ENCODE data around the gene ZNRD2.
A peak's percentile ranks its signal among the peaks of the same experiment; 100 is the strongest.

The ZNRD2 gene

GRCh38 chr11:65573391-65574079 lies 3.3 kb downstream of the ZNRD2 start:
- no peak for DNase-seq (ENCODE audit: low read depth)

- DNase-seq (ENCODE audit: low read depth) = peak; percentile 81
Observed at GRCh38 chr11:65574109-65574810, 4.0 kb downstream of the ZNRD2 start.

GRCh38 chr11:65574811-65575567 lies 4.7 kb downstream of the ZNRD2 start:
- no peak for DNase-seq (ENCODE audit: low read depth)

- DNase-seq (ENCODE audit: low read depth) = peak; percentile 49
Observed at GRCh38 chr11:65575568-65576231, 5.4 kb downstream of the ZNRD2 start, which contains the start of gene EHBP1L1. Gene EHBP1L1 (plus strand): TSS chr11:65576053. CDS start chr11:65576303, 250 bp downstream.

- no peak for DNase-seq (ENCODE audit: low read depth)
Observed at GRCh38 chr11:65576232-65576866, 6.1 kb downstream of the ZNRD2 start.

GRCh38 chr11:65576867-65577755 lies 6.8 kb downstream of the ZNRD2 start:
- DNase-seq (ENCODE audit: low read depth) = no peak

- DNase-seq (ENCODE audit: low read depth) = no peak
Observed at GRCh38 chr11:65577756-65578109, 7.5 kb downstream of the ZNRD2 start.

GRCh38 chr11:65578134-65578533 lies 7.9 kb downstream of the ZNRD2 start:
- no peak for DNase-seq (ENCODE audit: low read depth)

GRCh38 chr11:65578667-65579066 lies 8.4 kb downstream of the ZNRD2 start:
- DNase-seq (ENCODE audit: low read depth) = no peak

GRCh38 chr11:65579291-65579690 lies 9.0 kb downstream of the ZNRD2 start:
- no peak for DNase-seq (ENCODE audit: low read depth)

- DNase-seq (ENCODE audit: low read depth) = no peak
Observed at GRCh38 chr11:65580031-65580692, 9.9 kb downstream of the ZNRD2 start.

- no peak for DNase-seq (ENCODE audit: low read depth)
Observed at GRCh38 chr11:65580756-65581155, 10.5 kb downstream of the ZNRD2 start.

GRCh38 chr11:65581928-65582327 lies 11.7 kb downstream of the ZNRD2 start:
- DNase-seq (ENCODE audit: low read depth) = no peak

- no peak for DNase-seq (ENCODE audit: low read depth)
Observed at GRCh38 chr11:65583589-65583988, 13.3 kb downstream of the ZNRD2 start.

- DNase-seq (ENCODE audit: low read depth) = no peak
Observed at GRCh38 chr11:65584106-65584505, 13.8 kb downstream of the ZNRD2 start.

- no peak for DNase-seq (ENCODE audit: low read depth)
Observed at GRCh38 chr11:65584723-65585171, 14.5 kb downstream of the ZNRD2 start.

GRCh38 chr11:65585396-65586246 lies 15.3 kb downstream of the ZNRD2 start:
- no peak for DNase-seq (ENCODE audit: low read depth)

- no peak for DNase-seq (ENCODE audit: low read depth)
Observed at GRCh38 chr11:65586247-65586630, 16.0 kb downstream of the ZNRD2 start.

GRCh38 chr11:65586676-65587075 lies 16.4 kb downstream of the ZNRD2 start:
- DNase-seq (ENCODE audit: low read depth) = no peak

Data from stimulated activated CD8-positive, alpha-beta memory T cell treated with anti-CD3 and anti-CD28 coated beads, Interleukin-15, amount 100 ng/mL, for 24 hours (primary cell).